LNCAP (cell line): ENCODE results near the gene CSMD2.

ENCODE experiments used
- TF ChIP-seq, protein P1 (sequence below): fragments of 450-650 bp; IDR thresholded peaks from 2 replicates; pipeline ENCODE4 v1.5.1; 2017; ENCODE audit warnings: mild to moderate bottlenecking

CSMD2 gene

GRCh38 chr1:33494929-33495328, 670.1 kb downstream of the CSMD2 start:
- TF ChIP-seq, protein P1, sequence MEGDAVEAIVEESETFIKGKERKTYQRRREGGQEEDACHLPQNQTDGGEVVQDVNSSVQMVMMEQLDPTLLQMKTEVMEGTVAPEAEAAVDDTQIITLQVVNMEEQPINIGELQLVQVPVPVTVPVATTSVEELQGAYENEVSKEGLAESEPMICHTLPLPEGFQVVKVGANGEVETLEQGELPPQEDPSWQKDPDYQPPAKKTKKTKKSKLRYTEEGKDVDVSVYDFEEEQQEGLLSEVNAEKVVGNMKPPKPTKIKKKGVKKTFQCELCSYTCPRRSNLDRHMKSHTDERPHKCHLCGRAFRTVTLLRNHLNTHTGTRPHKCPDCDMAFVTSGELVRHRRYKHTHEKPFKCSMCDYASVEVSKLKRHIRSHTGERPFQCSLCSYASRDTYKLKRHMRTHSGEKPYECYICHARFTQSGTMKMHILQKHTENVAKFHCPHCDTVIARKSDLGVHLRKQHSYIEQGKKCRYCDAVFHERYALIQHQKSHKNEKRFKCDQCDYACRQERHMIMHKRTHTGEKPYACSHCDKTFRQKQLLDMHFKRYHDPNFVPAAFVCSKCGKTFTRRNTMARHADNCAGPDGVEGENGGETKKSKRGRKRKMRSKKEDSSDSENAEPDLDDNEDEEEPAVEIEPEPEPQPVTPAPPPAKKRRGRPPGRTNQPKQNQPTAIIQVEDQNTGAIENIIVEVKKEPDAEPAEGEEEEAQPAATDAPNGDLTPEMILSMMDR: no peak

- TF ChIP-seq, protein P1: no peak
Observed at GRCh38 chr1:33488624-33489023, 676.4 kb downstream of the CSMD2 start.

- TF ChIP-seq, protein P1: no peak
Observed at GRCh38 chr1:33482412-33482811, 682.6 kb downstream of the CSMD2 start.

DNA sequence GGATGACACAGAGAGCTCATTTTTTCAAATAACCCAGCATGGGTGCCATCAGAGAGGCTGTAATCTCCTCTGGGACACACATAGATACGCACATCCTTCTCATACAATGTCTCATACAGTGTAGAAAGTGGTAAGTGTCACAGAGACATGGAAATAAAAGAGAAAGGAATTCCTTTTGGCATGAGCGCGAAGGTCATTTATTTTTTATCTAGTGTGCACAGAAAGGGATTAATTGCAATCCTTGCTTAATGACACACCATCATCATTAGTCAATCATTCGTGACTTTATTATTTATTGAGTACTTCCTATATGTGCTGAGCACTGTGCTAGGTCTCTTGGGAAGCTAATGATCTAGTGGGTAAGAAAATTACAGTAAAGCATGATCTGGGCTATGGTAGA, 687.6 kb downstream of the CSMD2 start:
- TF ChIP-seq, protein P1: no peak

GRCh38 chr1:33473900-33474299, 691.1 kb downstream of the CSMD2 start:
- TF ChIP-seq, protein P1: no peak

GRCh38 chr1:33472269-33472980, 692.6 kb downstream of the CSMD2 start, which contains the start of gene ZSCAN20:
Gene ZSCAN20, plus strand, starts transcription at chr1:33472645. Its CDS starts 6,644 bp downstream, at chr1:33479289.
- TF ChIP-seq, protein P1: no peak

DNA sequence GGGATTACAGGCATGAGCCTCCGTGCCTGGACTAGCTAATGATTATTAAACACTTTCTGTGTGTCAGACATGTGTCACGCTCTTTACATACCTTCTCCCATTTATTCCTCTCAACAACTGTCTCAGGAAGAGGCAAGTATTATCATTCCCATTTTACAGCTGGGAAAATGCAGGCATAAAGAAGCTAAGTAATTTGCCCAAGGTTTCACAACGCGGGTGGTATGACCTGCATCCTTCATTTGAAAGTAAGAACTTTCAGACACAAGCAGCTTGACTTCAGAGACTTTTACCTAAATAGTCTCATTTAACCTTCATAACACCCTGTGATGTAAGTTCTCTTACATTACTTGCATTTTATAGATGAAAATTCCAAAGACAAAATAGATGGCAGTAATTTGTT, 693.6 kb downstream of the CSMD2 start:
- TF ChIP-seq, protein P1: no peak
